Uterus (tissue), 2 donors: ENCODE results near the gene PABPN1L.

ENCODE experiments used
- CTCF ChIP-seq, 4 experiments: fragments of 200-600 bp in 2 of 4; fragments of 450-650 bp in 2 of 4; sonication (generic) in 2 of 4; IDR thresholded peaks; one replicate each; pipeline ENCODE4 v1.5.1; 2016 to 2019; ENCODE audit warnings: antibody characterized with exemption in 4 of 4, mild to moderate bottlenecking in 2 of 4, moderate library complexity in 1 of 4
- POLR2A ChIP-seq, 2 donors: fragments of 450-650 bp; IDR thresholded peaks; one replicate each; pipeline ENCODE4 v1.6.1; 2016; ENCODE audit warnings: antibody characterized with exemption in 2 of 2, mild to moderate bottlenecking in 1 of 2, moderate library complexity in 1 of 2

- no peak for TF ChIP-seq CTCF (IDR thresholded peaks at IDR 0.05)
- no peak for TF ChIP-seq POLR2A (IDR thresholded peaks at IDR 0.05)
Measured at GRCh38 chr16:88904676-88905365, 38.4 kb upstream of the PABPN1L start.
